Right lobe of liver (tissue), 4 donors: Measurements from ENCODE around the gene TNFRSF21.

Source experiments
- POLR2A ChIP-seq: fragments of 450-650 bp; IDR thresholded peaks from one replicate; pipeline ENCODE4 v1.6.1; 2017; ENCODE audit warnings: antibody characterized with exemption, mild to moderate bottlenecking
- TF ChIP-seq, protein P1 (sequence below), 4 donors: fragments of 200-600 bp in 3 of 4; fragments of 450-650 bp in 1 of 4; IDR thresholded peaks; one replicate each; pipeline versions ENCODE4 v1.5.1 to v1.8.0; 2016 to 2022; ENCODE audit warnings: antibody characterized with exemption in 4 of 4, mild to moderate bottlenecking in 2 of 4
- donor health status: DM: no; HTN: no; CAD: no.
- donor health status: DM: no; HTN: no; CAD: no.
- donor health status: DM: no; HTN: yes; CAD: no.

DNA sequence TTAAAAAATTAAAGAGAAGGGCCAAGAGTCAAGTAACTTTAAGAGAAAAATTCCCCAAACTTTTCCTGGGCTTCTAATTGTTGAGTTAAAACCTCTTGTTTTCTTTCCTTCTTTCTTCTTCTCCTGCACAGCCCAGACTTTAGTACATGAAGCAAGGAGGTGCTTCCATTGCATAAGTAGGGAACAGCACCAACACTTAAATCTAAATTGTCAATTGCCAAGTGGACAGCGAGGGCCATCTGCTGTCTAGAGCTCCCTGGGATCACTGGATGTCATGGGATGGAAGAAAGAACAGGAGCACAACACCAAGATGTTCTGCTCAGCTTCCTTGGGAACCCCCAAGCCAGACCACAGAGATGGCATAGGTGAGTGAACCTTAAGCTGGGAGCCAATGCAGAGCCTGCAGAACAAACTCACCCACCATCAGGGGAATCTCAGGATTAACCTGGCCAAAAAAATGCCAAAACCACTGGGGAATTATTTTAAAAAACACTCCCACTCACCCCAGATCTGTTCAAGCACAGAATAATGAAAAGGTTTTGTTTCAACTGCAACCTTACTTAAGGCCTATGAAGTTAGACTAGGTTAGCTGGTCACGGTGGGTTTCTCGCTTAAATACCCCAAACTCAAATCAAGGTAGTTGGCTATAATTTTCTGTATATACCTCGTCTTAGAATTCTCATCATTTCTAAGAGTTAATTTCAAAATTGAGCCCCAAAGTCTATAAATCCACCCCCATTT, 67.8 kb downstream of the TNFRSF21 start:
- no peak for TF ChIP-seq POLR2A
- TF ChIP-seq, protein P1, sequence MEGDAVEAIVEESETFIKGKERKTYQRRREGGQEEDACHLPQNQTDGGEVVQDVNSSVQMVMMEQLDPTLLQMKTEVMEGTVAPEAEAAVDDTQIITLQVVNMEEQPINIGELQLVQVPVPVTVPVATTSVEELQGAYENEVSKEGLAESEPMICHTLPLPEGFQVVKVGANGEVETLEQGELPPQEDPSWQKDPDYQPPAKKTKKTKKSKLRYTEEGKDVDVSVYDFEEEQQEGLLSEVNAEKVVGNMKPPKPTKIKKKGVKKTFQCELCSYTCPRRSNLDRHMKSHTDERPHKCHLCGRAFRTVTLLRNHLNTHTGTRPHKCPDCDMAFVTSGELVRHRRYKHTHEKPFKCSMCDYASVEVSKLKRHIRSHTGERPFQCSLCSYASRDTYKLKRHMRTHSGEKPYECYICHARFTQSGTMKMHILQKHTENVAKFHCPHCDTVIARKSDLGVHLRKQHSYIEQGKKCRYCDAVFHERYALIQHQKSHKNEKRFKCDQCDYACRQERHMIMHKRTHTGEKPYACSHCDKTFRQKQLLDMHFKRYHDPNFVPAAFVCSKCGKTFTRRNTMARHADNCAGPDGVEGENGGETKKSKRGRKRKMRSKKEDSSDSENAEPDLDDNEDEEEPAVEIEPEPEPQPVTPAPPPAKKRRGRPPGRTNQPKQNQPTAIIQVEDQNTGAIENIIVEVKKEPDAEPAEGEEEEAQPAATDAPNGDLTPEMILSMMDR (IDR thresholded peaks at IDR 0.05): no peak
